PFSK-1 (cell line): ENCODE data around the gene EEFSEC.

ENCODE experiments used
- POLR2AphosphoS5 ChIP-seq: IDR thresholded peaks from 2 replicates; pipeline ENCODE4 v1.6.1; 2012; ENCODE audit warnings: low read depth, mild to moderate bottlenecking, control low read depth, low read length, moderate library complexity
- REST ChIP-seq, 2 experiments: IDR thresholded peaks; 2 replicates each; pipeline versions ENCODE4 v1.6.1 to v1.8.0; 2011 to 2012; ENCODE audit warnings: low read depth in 2 of 2, low read length in 2 of 2, control low read depth in 1 of 2, inconsistent platforms in 1 of 2, mild to moderate bottlenecking in 1 of 2, moderate library complexity in 1 of 2; ENCODE audit not compliant: insufficient read depth in 1 of 2

DNA sequence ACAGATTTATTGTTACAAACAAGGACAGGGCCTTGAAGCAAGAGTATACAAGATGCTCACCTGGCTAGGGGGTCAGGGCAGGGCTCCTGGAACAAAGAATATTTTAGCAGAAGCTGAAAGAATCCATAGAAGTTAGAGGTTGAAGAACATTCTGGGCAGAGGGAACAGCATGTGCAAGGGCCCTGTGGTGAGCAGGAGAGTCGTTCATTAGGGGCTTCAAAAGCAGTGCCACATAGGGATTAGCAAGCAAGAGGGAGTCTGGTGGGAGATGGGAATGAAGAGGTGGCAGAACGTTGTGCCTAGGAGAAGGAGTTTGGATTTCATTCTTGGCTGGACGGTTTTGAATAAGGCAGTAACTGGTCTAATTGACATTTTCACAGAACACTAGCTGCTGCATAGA lies 290.5 kb downstream of the EEFSEC start:
- TF ChIP-seq REST (IDR thresholded peaks at IDR 0.05; ENCODE audit: insufficient read depth in 1 of 2, low read depth in 2 of 2, low read length in 2 of 2): no peak
- no peak for TF ChIP-seq POLR2AphosphoS5
